Measurements from ENCODE around the gene CREB5.

DNA sequence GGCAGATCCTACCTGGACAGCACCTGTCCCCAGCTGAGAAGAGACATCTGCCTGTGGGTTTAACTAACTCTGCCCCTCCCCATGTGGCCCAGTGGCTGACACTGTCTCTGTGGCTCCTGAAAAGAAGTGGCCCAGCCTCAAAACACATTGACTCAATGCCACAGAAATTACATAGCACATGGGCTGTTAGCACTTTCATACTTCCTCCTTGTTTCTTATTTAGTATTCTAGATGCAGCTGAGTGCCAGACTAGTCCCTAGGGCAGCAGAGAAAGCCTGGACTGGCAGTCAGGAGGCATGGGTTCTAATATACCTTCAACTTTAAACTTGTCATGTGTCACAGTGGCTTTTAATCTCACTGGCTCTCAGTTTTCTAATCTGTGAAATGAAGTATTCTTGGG lies 374.8 kb downstream of the CREB5 start:
- TF ChIP-seq POLR2A (IDR thresholded peaks at IDR 0.05), result no peak
- TF ChIP-seq POLR2AphosphoS5 (IDR thresholded peaks at IDR 0.05), result no peak
- TF ChIP-seq CTCF (IDR thresholded peaks at IDR 0.05), result no peak
